22Rv1 (cell line): ENCODE data around the gene ALKBH7.

Experiments
- H3K27ac ChIP-seq: fragments of 450-650 bp; 2 replicates; pipeline ENCODE4 v1.5.1; 2017
- ZFX ChIP-seq: fragments of 450-650 bp; IDR thresholded peaks from 2 replicates; pipeline ENCODE4 v1.6.1; 2017; ENCODE audit warnings: antibody characterized with exemption, borderline replicate concordance
- TF ChIP-seq, protein P1 (sequence below): fragments of 450-650 bp; IDR thresholded peaks from 2 replicates; pipeline ENCODE4 v1.5.1; 2017; ENCODE audit warnings: mild to moderate bottlenecking

ALKBH7 gene, protein sequence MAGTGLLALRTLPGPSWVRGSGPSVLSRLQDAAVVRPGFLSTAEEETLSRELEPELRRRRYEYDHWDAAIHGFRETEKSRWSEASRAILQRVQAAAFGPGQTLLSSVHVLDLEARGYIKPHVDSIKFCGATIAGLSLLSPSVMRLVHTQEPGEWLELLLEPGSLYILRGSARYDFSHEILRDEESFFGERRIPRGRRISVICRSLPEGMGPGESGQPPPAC

DNA sequence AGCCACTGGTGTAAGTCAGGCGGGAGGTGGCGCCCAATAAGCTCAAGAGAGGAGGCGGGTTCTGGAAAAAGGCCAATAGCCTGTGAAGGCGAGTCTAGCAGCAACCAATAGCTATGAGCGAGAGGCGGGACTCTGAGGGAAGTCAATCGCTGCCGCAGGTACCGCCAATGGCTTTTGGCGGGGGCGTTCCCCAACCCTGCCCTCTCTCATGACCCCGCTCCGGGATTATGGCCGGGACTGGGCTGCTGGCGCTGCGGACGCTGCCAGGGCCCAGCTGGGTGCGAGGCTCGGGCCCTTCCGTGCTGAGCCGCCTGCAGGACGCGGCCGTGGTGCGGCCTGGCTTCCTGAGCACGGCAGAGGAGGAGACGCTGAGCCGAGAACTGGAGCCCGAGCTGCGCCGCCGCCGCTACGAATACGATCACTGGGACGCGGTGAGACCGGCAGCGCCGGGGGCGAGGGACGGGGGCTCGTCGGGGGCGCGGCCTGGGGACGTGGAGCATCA is at the start of gene ALKBH7:
Gene ALKBH7, plus strand, starts transcription at position 201 of the 502 bp plus-strand sequence. Its CDS starts 27 bp downstream, at position 228.
- H3K27ac ChIP-seq: peak within 1 kb of the TSS; percentile 97
- TF ChIP-seq ZFX: no peak
- TF ChIP-seq, protein P1, sequence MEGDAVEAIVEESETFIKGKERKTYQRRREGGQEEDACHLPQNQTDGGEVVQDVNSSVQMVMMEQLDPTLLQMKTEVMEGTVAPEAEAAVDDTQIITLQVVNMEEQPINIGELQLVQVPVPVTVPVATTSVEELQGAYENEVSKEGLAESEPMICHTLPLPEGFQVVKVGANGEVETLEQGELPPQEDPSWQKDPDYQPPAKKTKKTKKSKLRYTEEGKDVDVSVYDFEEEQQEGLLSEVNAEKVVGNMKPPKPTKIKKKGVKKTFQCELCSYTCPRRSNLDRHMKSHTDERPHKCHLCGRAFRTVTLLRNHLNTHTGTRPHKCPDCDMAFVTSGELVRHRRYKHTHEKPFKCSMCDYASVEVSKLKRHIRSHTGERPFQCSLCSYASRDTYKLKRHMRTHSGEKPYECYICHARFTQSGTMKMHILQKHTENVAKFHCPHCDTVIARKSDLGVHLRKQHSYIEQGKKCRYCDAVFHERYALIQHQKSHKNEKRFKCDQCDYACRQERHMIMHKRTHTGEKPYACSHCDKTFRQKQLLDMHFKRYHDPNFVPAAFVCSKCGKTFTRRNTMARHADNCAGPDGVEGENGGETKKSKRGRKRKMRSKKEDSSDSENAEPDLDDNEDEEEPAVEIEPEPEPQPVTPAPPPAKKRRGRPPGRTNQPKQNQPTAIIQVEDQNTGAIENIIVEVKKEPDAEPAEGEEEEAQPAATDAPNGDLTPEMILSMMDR: peak; percentile 4; the same call in 1 of the 2 replicates

DNA sequence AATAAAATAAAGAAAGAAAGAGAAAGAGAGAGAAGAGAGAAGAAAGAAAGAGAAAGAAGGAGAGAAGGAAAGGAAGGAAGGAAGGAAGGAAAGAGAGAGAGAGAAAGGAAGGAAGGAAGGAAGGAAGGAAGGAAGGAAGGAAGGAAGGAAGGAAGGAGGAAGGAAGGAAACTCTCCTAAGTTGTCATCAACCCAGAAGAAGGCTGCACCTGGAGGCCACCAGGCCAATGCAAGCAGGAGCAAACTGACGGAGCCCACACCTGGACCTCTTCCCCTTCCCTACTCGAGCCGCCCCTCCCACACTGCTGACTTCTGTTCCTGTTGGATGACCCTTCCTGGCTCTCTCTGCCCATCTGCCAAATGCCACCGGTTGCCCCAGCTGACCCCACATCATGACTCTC is 47.8 kb upstream of the ALKBH7 start:
- H3K27ac ChIP-seq: no peak overlapping the region
- TF ChIP-seq, protein P1: no peak
- TF ChIP-seq ZFX: no peak

DNA sequence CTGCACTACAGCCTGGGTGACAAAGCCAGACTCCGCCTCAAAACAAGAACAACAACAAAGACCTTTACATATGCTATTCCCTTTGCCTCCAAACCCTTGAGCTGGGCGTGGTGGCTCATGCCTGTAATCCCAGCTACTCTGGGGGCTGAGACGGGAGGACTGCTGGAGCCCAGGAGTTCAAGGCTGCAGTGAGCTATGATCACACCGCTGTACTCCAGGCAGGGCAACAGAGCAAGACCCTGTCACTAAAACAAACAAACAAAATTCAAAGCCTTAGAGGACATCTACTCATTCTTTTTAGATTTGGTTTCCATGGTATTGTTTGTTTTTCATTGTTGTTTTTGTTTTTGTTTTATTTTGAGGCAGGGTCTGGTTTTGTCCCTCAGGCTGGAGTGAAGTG is 47.0 kb upstream of the ALKBH7 start:
- H3K27ac ChIP-seq: no peak overlapping the region
- TF ChIP-seq, protein P1: no peak
- TF ChIP-seq ZFX: no peak

DNA sequence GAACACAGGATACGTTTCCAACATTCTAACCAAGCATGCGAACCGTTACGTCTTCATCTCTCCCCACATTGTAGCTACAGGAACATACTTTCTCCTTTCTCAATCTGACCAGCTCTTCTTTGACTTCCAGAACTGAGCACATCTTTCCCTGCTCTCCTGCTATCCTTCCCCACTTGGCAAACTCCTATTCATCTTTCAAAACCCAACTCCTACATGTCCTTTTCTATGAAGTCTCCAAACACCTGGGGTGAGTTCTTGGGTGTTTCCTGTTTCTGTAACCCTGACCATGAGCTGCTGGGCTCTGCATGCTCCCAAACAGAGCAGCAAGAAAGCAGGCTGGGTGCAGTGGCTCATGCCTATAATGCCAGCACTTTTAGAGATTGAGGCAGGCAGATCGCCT is 45.8 kb upstream of the ALKBH7 start:
- TF ChIP-seq, protein P1: no peak
- TF ChIP-seq ZFX: no peak

DNA sequence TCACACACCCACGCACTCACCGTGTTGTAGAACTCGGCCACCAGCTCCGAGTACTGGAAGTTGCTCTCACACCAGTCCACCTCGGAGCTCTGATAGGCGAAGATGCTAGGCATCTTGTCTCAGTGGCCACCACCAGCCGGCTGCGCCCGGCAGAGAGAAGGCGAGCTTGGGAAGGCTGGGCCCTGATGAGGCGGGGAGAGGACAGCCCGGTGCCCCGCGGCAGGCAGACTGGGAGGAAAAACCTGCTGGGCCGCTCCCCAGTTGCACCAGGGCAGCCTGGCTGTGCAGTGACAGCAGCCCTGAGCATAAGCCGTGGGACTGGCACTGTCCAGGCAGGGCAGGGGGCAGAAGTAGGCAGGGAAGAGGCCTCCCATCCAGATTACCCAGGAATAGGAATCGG is 39.2 kb upstream of the ALKBH7 start, which contains the start of gene ACER1:
Gene ACER1, minus strand, starts transcription at position 174 of the 400 bp plus-strand sequence. Its CDS starts 61 bp downstream, at position 113.
- TF ChIP-seq, protein P1: no peak
- no peak for TF ChIP-seq ZFX
- H3K27ac ChIP-seq: no peak within 1 kb of the TSS

More for the DNA sequence above, 45.8 kb upstream of the ALKBH7 start:
- H3K27ac ChIP-seq: no peak overlapping the region

DNA sequence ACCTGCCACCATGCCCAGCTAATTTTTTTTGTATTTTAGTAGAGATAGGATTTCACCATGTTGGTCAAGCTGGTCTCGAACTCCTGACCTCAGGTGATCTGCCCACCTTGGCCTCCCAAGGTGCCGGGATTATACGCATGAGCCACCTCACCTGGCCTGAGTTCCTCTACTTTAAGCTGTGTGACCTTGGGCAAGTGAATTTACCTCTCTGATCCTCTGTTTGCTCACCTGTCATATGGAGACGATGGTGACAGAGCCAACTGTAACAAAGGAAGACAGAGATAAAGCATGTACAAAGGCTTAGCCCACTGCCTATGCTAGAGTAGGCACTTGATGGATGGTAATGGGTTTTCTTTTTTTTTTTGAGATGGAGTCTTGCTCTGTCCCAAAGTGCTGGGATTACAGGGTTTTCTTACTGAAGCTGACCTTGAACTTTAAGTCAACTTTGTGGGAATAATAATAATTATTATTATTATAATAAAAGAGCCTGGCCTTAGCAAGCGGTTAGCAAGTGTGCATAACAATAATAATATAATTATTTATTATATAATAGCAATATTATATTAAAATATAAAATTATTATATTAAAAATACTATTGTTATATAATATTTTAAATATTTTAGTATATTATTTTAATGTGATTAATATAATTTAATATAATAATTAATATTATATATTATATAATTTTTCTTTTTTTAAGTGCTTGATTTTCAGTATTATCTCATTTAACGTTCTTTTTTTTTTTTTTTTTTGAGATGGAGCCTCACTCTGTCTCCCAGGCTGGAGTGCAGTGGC is 37.9 kb upstream of the ALKBH7 start:
- H3K27ac ChIP-seq: no peak overlapping the region
- TF ChIP-seq ZFX: no peak
- TF ChIP-seq, protein P1: no peak
